MCF 10A (cell line): ENCODE data around the gene RPS18. TPM values are rescaled to one million over a fixed set of nuclear protein-coding genes. Genes with fewer than 3 reads are reported as not detected.

Experiments
- microRNA-seq: library from miRNA; unstranded; fragments of <30 nt; microRNA quantifications from one replicate; pipeline ENCODE4 v1.2.0, GENCODE V29; 2022
- total RNA-seq: library from RNA; stranded (reverse); gene quantifications from 2 replicates; pipeline ENCODE4 v1.2.3, GENCODE V29; 2022

RPS18 gene
- total RNA-seq, 1 experiment from 2014 or later, result 4,063 TPM

Small RNA genes within 50 kb of the gene (microRNA-seq; reads per million reads assigned to microRNA genes)
- gene MIR6834, result not detected
- not detected for gene MIR6873

Other genes starting within 250 kb of the RPS18 start
- not detected in 2 replicates for gene HLA-DPA1, start 198.4 kb upstream of the RPS18 start, total RNA-seq
- not detected in 2 replicates for gene HLA-DPB1, start 196.1 kb upstream of the RPS18 start, total RNA-seq
- 0.91 and 1.5 TPM in 2 replicates for gene COL11A2, start 79.6 kb upstream of the RPS18 start, total RNA-seq
- gene RXRB, start 71.4 kb upstream of the RPS18 start, total RNA-seq, result 29.6 and 35.1 TPM in 2 replicates
- 118 and 187 TPM in 2 replicates for gene SLC39A7, start 71.2 kb upstream of the RPS18 start, total RNA-seq
- gene HSD17B8, start 67.4 kb upstream of the RPS18 start, total RNA-seq, result 26.4 and 26.6 TPM in 2 replicates
- gene RING1, start 63.6 kb upstream of the RPS18 start, total RNA-seq, result 45.4 and 48.3 TPM in 2 replicates
- 47.8 and 49.7 TPM in 2 replicates for gene VPS52, start 199 bp upstream of the RPS18 start, total RNA-seq
- 0.37 and 0.58 TPM in 2 replicates for gene B3GALT4, start 5.0 kb downstream of the RPS18 start, total RNA-seq
- 53.1 and 57.0 TPM in 2 replicates for gene WDR46, start 17.2 kb downstream of the RPS18 start, total RNA-seq
- 54.7 and 67.1 TPM in 2 replicates for gene PFDN6, start 17.5 kb downstream of the RPS18 start, total RNA-seq
- 30.4 and 37.9 TPM in 2 replicates for gene RGL2, start 26.9 kb downstream of the RPS18 start, total RNA-seq
- 84.9 and 87.9 TPM in 2 replicates for gene TAPBP, start 42.0 kb downstream of the RPS18 start, total RNA-seq
- 12.3 and 15.5 TPM in 2 replicates for gene ZBTB22, start 45.7 kb downstream of the RPS18 start, total RNA-seq
- gene DAXX, start 50.9 kb downstream of the RPS18 start, total RNA-seq, result 39.7 and 47.7 TPM in 2 replicates
- gene KIFC1, start 119.7 kb downstream of the RPS18 start, total RNA-seq, result 20.3 and 27.1 TPM in 2 replicates
- gene PHF1, start 138.9 kb downstream of the RPS18 start, total RNA-seq, result 28.9 and 33.9 TPM in 2 replicates
- 212 and 231 TPM in 2 replicates for gene CUTA, start 146.0 kb downstream of the RPS18 start, total RNA-seq
- 6.7 and 9.9 TPM in 2 replicates for gene SYNGAP1, start 148.0 kb downstream of the RPS18 start, total RNA-seq
- gene ZBTB9, start 182.5 kb downstream of the RPS18 start, total RNA-seq, result 7.5 and 8.3 TPM in 2 replicates